NB4 (cell line): Measurements from ENCODE around the gene XPO5.
A peak's percentile ranks its signal among the peaks of the same experiment; 100 is the strongest.

Experiments used
- DNase-seq: peaks from one replicate; pipeline ENCODE4 v3.0.0; 2010; ENCODE audit warnings: low read depth
- H3K4me3 ChIP-seq: one replicate; pipeline ENCODE4 v1.5.1; 2011; ENCODE audit warnings: mild to moderate bottlenecking, low read depth, low read length, moderate library complexity
- MYC ChIP-seq: IDR thresholded peaks from 2 replicates; pipeline ENCODE4 v1.6.1; 2011; ENCODE audit warnings: low read depth, low read length
- POLR2A ChIP-seq: IDR thresholded peaks from 2 replicates; pipeline ENCODE4 v1.6.1; 2011; ENCODE audit warnings: mild to moderate bottlenecking; ENCODE audit not compliant: insufficient read length; ENCODE audit errors: extremely low read depth
- TF ChIP-seq, protein P1 (sequence below): IDR thresholded peaks from 2 replicates; pipeline ENCODE4 v1.6.1; 2011; ENCODE audit warnings: low read depth, low read length
- TF ChIP-seq, protein P2 (sequence below): IDR thresholded peaks from one replicate; pipeline ENCODE4 v1.5.1; 2012; ENCODE audit warnings: low read depth, low read length

Gene XPO5

DNA sequence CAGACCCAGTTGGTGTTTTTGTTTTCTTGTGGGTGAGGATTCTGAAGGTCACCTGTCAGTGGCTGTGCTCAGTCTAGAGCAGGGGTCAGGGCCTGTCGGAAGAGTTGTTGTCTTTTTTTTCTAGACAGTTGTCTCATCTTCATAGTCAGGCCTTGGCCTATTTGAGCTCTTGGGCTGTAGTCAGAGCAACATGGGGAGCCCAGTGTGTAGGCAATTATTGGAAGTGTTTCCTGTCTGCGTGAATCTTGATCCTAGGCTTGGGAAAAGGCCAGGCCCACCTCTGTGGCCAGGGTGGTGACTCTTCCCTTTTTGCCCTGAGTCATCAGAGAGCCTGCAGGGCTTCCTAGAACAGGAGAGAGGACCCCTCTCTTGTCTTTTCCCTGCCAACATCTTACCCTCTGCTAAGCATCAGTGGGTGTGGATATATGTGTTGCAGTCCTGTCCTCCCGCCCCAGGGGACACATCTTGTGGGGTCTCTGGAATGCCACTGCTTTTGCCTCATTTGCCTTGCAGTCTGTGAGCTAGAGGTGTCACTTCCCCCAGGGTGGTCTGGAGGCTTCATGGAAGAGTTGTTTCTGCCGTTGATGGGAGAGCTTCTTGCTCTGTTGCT lies 87.1 kb downstream of the XPO5 start:
- no peak for DNase-seq
- no peak overlapping the region for H3K4me3 ChIP-seq
- no peak for TF ChIP-seq POLR2A
- TF ChIP-seq MYC, result no peak
- TF ChIP-seq, protein P1, sequence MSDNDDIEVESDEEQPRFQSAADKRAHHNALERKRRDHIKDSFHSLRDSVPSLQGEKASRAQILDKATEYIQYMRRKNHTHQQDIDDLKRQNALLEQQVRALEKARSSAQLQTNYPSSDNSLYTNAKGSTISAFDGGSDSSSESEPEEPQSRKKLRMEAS, result no peak
- TF ChIP-seq, protein P2, sequence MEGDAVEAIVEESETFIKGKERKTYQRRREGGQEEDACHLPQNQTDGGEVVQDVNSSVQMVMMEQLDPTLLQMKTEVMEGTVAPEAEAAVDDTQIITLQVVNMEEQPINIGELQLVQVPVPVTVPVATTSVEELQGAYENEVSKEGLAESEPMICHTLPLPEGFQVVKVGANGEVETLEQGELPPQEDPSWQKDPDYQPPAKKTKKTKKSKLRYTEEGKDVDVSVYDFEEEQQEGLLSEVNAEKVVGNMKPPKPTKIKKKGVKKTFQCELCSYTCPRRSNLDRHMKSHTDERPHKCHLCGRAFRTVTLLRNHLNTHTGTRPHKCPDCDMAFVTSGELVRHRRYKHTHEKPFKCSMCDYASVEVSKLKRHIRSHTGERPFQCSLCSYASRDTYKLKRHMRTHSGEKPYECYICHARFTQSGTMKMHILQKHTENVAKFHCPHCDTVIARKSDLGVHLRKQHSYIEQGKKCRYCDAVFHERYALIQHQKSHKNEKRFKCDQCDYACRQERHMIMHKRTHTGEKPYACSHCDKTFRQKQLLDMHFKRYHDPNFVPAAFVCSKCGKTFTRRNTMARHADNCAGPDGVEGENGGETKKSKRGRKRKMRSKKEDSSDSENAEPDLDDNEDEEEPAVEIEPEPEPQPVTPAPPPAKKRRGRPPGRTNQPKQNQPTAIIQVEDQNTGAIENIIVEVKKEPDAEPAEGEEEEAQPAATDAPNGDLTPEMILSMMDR, result no peak

GRCh38 chr6:43481591-43482236 lies 94.1 kb downstream of the XPO5 start:
- DNase-seq, result no peak
- no peak overlapping the region for H3K4me3 ChIP-seq
- TF ChIP-seq, protein P1, result no peak
- TF ChIP-seq POLR2A (no peak), MYC (no peak)
- TF ChIP-seq, protein P2, result no peak

GRCh38 chr6:43481075-43481474 lies 94.8 kb downstream of the XPO5 start:
- TF ChIP-seq MYC, result no peak
- TF ChIP-seq, protein P2, result no peak
- TF ChIP-seq, protein P1, result no peak
- TF ChIP-seq POLR2A, result no peak
- no peak overlapping the region for H3K4me3 ChIP-seq
- peak; percentile 71 for DNase-seq

GRCh38 chr6:43478008-43478372 lies 97.8 kb downstream of the XPO5 start:
- peak overlapping the region; percentile 93 for H3K4me3 ChIP-seq
- no peak for DNase-seq
- TF ChIP-seq, protein P2, result no peak
- TF ChIP-seq, protein P1, result no peak
- TF ChIP-seq POLR2A, result no peak
- no peak for TF ChIP-seq MYC

GRCh38 chr6:43477235-43478007 lies 98.4 kb downstream of the XPO5 start, which contains the start of gene TJAP1:
TSS of gene TJAP1 (plus strand) at chr6:43477570. CDS start at chr6:43499002, 21,432 bp downstream.
- DNase-seq, result peak; percentile 88
- H3K4me3 ChIP-seq, result peak within 1 kb of the TSS; percentile 93
- peak; percentile 78 for TF ChIP-seq POLR2A
- TF ChIP-seq, protein P1, result no peak

DNA sequence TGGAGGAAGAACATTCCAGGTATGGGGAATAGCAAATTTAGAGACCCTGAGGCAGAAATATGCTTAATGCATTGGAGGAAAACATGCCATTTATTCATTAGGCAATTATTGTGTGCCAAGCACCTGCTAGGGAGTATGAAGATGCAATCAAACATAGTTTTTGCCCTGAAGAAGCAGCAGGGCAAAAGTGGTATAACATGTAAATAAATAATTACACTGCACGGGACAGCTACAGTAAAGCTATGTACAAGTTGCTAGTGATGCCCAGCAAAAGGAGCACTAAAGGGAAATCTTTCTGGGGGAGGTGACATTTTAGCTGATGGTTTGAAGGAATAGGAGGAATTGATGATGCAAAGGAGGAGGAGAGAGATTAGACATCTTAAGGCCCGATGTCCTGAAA lies 99.1 kb downstream of the XPO5 start:
- TF ChIP-seq POLR2A, result no peak
- TF ChIP-seq MYC, result no peak
- TF ChIP-seq, protein P1, result no peak
- TF ChIP-seq, protein P2, result no peak
- no peak for DNase-seq
- peak overlapping the region; percentile 93 for H3K4me3 ChIP-seq
